ENCODE data around the gene DONSON. TPM values are rescaled to one million over a fixed set of nuclear protein-coding genes. Genes with fewer than 3 reads are reported as not detected.
"Not testable (repeated sequence)": the region's sequence is repeated elsewhere in the genome, so short reads cannot be mapped to it uniquely, and the experiment has no call there.

Gene DONSON
- 8.2 TPM for total RNA-seq
- long read RNA-seq, partial matches to known transcripts = 0 of 13 reads
- long read RNA-seq, other reads (novel, unspliced or antisense) = 8 of 13 reads

- intact Hi-C loops (cut with DNase I) = loop anchor here (2.0 kb wide), 1 partner anchor 46 kb away; the partner anchor contains the start of genes GART and SON
- peak; percentile 96 for DNase-seq (ENCODE audit: low spot score)
These were observed at the start of gene DONSON for GRCh38 chr21:33588485-33589335. DONSON (minus strand) TSS chr21:33588684; CDS start chr21:33588641, 43 bp downstream.

GRCh38 chr21:33634254-33634653 lies 45.8 kb upstream of the DONSON start:
- intact Hi-C loops (cut with DNase I) = no loop called here
- no peak for DNase-seq (ENCODE audit: low spot score)

- intact Hi-C loops (cut with DNase I); DNase-seq (ENCODE audit: low spot score): not testable (repeated sequence)
These were observed 37.7 kb upstream of the DONSON start for GRCh38 chr21:33626151-33626550.

DNA sequence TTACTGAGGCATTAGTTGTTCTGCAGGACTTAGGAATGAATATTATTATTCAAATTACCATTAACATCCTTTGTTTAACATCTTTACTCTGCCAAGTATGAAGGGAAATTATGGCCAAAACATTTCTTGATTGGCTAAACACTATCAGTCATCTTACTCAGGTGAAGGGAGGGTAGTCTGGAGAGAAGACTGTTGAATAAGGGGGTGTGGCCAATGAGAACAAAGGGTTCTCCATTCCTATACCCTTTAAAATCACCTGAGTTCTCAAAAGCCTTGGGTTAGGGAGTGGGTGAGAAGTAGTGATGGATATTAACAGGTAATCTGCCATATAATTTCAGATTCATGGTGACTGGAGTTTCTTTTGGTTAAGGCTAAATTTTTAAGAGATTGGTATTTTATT lies 33.8 kb upstream of the DONSON start:
- intact Hi-C loops (cut with DNase I) = no loop called here

DNA sequence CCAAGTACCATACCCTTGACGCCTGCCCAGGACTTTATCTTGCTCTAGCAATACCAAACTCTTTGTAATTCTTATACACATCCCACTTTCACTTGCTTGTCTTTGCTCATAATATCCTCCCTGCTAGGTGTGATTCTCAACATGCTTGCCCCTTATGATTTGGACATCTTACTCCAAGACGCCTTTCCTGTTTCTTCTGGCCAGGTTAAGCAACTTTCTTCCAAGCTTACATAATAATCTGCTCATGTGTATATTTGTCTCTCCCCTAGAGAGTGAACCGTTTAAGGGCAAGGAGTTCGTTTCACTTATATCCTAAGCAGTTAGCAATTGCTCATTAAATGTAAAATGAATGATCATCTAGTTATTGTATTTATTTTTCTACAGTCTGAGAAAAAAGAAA lies 31.2 kb upstream of the DONSON start:
- intact Hi-C loops (cut with DNase I) = no loop called here

More for the DNA sequence above, 33.8 kb upstream of the DONSON start:
- DNase-seq (ENCODE audit: low spot score) = no peak

DNA sequence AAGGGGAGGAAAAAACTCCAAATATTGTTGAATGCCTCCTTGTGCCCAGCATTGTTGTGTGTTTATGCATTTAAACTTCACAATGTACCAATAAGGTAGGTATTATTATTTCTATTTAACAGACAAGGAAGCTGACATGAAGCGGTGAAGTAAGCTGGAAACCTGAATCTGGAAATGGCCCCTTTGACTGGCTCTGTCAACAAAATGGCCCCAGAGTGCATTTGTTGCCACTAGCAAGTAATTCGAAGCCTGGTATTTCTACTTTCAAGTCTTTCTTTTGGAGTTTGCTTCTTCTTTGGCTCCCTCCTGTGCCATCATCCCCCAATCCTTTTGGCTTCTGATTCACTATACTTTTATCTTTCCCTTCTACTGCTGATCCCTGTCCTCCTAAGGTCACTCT lies 29.9 kb upstream of the DONSON start:
- intact Hi-C loops (cut with DNase I) = no loop called here
- no peak for DNase-seq (ENCODE audit: low spot score)

More for the DNA sequence above, 31.2 kb upstream of the DONSON start:
- DNase-seq (ENCODE audit: low spot score) = no peak

DNA sequence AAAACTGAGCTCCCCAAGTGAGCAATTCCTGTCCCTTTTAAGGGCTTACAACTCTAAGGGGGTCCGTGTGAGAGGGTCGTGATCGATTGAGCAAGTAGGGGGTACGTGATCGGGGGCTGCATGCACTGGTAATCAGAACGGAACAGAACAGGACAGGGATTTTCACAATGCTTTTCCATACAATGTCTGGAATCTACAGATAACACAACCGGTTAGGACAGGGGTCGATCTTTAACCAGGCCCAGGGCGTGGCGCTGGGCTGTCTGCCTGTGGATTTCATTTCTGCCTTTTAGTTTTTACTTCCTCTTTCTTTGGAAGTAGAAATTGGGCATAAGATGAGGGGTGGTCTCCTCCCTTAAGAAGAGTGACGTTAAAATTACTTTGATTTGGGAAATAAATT lies 29.1 kb upstream of the DONSON start:
- DNase-seq (ENCODE audit: low spot score); intact Hi-C loops (cut with DNase I): not testable (repeated sequence)

- no peak for DNase-seq (ENCODE audit: low spot score)
- intact Hi-C loops (cut with DNase I) = no loop called here
These were observed 22.7 kb upstream of the DONSON start for GRCh38 chr21:33611006-33611744.

DNA sequence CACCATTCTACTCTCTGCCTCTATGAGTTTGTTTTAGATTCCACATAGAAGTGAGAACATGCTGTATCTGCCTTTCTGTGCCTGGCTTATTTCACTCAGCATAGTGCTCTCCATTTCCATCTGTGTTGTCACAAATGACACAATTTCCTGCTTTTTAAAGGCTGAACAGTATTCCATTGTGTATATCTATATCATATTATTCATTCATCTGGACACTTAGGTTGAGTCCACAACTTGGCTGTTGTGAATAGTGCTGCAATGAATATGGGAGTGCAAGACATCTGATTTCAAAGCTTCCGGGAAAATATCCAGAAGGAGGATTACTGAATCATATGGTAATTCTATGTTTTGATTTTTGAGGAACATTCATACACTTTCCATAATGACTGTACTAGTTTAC lies 20.1 kb upstream of the DONSON start:
- intact Hi-C loops (cut with DNase I) = no loop called here
- DNase-seq (ENCODE audit: low spot score) = no peak

DNA sequence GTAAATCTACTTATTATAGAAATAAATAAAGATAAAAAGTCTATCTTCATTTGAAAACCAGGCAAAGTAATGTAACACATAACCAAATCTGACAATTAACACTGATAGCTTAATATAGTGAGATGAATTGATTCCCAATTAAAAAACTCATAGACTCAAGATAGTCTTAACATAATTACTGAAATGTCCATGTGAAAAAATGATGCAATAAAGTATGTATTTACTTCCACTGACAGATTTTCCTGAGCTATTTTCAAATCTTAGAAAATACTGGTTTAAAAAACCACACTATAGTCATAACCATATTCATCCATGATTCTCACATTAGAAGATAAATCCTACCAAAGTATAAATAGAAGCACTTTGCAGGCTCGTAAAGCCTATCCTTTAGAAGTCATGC lies 9.6 kb upstream of the DONSON start:
- DNase-seq (ENCODE audit: low spot score) = no peak
- intact Hi-C loops (cut with DNase I) = no loop called here

DNA sequence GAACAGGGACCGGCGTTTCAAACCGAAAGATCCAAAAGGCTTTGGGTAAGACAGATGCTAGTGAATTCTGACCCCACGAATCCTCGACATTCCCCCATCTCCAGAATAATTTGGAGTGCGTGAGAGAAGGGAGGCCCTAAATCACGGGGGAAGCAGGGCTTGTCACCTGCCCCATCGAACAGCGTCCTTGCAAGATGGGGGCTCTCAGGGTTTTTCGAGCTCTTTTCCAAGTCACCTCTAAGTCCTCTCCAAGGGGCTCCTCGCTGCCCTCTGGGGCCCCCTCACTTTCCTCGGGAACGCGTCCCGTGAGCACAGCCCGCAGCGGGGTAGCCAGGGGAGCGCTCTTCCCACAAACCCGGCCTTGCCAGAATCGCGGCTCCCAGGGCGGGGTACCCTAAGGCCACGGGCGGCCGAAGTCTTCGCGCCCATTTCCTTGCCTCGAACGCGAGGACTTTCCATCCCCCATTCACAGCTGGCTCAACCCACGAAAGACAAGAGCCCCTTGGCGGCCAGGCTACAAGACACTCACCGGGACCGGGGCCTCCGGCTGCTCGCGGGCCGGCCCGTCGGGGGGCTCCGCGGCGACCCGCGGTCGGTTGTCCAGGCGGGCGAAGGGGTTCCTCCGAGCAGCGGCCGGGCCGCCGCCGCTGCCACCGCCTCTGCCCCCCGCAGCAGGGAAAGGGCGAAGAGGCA lies 546 bp downstream of the DONSON start:
- intact Hi-C loops (cut with DNase I) = loop anchor here (2.0 kb wide), 1 partner anchor 45 kb away; the partner anchor contains the start of genes GART and SON
- peak; percentile 76 for DNase-seq (ENCODE audit: low spot score)

DNA sequence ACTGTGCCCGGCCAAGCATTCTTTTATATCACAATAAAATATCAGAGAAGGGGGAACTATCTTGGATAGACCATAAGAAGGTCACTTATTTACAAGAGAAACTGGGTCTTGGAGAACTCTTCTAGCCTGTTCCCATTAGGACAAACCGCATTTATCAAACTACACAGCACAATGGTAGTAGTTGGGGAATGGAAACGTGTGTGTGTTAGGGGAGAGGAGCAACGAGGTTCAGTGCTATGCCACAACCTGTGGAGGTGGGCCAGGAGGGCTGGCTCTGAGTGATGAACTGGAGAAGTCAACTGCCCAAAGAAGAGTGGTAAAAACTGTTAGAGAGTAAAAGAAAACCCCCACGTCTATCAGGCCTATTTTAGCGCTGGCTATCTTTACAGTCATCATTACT lies 1.6 kb downstream of the DONSON start:
- intact Hi-C loops (cut with DNase I) = no loop called here
- DNase-seq (ENCODE audit: low spot score) = no peak

GRCh38 chr21:33584455-33584854 lies 4.0 kb downstream of the DONSON start:
- intact Hi-C loops (cut with DNase I) = no loop called here

DNA sequence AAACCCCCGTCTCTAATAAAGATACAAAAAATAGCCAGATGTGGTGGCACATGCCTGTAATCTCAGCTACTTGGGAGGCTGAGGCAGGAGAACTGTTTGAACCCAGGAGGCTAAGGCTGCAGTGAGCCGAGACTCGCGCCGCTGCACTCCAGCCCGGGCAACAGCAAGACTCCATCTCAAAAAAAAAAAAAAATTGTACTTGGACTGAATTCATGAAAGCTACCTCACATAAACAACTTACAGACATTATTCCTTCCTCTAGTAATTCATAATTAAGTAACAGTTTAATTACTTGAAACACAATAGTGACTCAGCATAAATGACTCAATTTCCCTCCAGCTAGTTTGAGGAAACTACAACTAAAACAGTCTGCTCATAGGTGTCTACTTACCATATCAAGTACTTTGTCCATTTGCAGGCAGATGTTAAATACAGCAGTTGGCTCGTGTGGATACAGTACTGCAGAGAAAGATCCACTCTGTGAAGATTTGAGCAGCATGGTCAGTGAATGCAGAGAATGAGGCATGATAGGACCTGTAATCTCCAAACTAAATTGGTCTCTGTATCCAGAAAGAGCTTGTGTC lies 9.4 kb downstream of the DONSON start:
- DNase-seq (ENCODE audit: low spot score) = no peak
- intact Hi-C loops (cut with DNase I) = no loop called here

More at GRCh38 chr21:33584455-33584854, 4.0 kb downstream of the DONSON start:
- DNase-seq (ENCODE audit: low spot score) = no peak

DNA sequence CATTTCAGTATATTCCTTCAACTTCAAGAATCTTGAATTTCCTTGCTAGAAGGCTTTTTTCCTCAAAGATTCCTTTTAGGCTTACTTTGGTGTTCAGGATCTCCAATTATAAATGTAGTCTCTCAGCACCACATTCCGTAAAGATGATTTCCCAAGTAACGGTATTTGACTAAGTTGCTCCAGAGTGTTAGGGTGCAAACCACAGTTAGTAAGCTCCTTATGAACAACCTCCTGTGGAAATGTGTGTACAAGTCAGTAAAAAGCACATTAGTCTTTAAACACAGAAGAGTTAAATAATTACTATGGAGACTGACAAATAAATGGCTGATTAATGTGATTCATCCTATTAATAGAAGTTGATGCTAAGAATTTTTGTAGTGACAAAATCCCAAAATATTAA lies 10.3 kb downstream of the DONSON start:
- intact Hi-C loops (cut with DNase I) = no loop called here
- no peak for DNase-seq (ENCODE audit: low spot score)

- DNase-seq (ENCODE audit: low spot score); intact Hi-C loops (cut with DNase I): not testable (repeated sequence)
These were observed 11.7 kb downstream of the DONSON start for GRCh38 chr21:33576741-33577141.

DNA sequence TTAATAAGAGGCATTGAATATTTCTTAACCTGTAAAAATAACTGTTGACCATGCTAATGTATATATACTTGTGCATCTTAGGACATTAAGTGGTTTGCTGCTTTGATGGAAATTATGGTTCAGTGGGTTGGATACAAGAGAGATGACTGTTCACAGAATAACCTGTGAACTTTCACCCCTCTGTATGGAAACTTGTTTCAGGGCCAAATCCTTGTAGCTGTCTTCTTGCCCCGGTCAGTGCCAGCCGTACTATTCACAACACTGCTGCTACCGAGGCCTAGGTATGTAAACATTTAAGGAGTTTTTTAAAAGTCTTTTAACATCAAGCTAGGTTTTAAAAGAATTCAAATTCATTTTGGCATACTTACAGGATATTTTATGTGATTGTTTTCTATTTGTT lies 16.1 kb downstream of the DONSON start:
- intact Hi-C loops (cut with DNase I) = no loop called here
- DNase-seq (ENCODE audit: low spot score) = no peak

- intact Hi-C loops (cut with DNase I) = no loop called here
- DNase-seq (ENCODE audit: low spot score) = no peak
These were observed 18.5 kb downstream of the DONSON start for GRCh38 chr21:33569991-33570390.

DNA sequence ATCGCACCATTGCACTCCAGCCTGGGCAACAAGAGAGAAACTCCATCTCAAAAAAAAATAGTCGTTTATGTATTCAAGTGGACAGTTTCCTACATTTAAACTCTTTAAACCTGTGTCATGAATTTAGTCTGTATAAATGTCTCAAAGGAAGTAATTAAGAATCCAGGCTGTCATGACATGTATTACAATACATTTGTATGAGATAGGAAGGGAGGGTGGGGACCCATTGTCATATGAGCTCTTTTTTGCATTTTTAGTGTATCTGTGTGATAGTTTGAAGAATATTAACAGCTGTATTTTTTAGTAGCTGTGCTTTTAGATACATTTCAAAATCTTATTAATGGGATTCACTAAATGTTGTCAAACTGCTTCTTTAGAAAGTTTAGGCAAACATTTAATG lies 20.0 kb downstream of the DONSON start:
- intact Hi-C loops (cut with DNase I) = no loop called here
- DNase-seq (ENCODE audit: low spot score) = no peak

DNA sequence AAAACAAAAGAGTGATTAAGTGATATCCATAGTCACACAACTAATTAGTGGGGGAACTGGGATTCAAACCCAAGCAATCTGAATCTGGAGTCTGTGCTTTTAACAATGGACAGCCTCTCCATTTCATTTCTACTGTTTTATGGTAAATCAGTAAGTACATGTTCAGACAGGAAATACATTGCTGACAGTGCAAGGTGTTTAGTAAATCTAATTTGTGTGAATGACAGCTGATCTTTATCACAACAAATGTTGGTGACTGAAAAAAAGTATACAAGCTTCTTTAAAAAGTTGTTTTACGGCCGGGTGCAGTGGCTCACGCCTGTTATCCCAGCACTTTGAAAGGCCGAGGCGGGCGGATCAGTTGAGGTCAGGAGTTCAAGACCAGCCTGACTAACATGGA lies 20.6 kb downstream of the DONSON start:
- no peak for DNase-seq (ENCODE audit: low spot score)
- intact Hi-C loops (cut with DNase I) = no loop called here
